HEK293T (cell line): ENCODE data around the gene RSRC1.
A peak's percentile ranks its signal among the peaks of the same experiment; 100 is the strongest.

Source experiments
- CTCF ChIA-PET: fragments of 350-600 bp; formaldehyde crosslinking; extraction: SDS; loops from one replicate; lab custom pipeline; 2021; ENCODE audit warnings: antibody characterized with exemption, inconsistent platforms; lab: Yijun Ruan, JAX
- POLR2A ChIA-PET: fragments of 350-600 bp; formaldehyde crosslinking; extraction: SDS; loops from one replicate; lab custom pipeline; 2020; ENCODE audit warnings: antibody characterized with exemption, inconsistent platforms; lab: Yijun Ruan, JAX
- DNase-seq: peaks from one replicate; pipeline ENCODE4 v3.0.0; 2012; ENCODE audit warnings: mixed read lengths; ENCODE audit errors: extremely low spot score
- ARNT ChIP-seq: fragments of 450-650 bp; IDR thresholded peaks from 2 replicates; pipeline ENCODE4 v1.6.1; 2017; ENCODE audit warnings: mild to moderate bottlenecking
- BHLHE40 ChIP-seq: fragments of 450-650 bp; IDR thresholded peaks from 2 replicates; pipeline ENCODE4 v1.6.1; 2016; ENCODE audit warnings: mild to moderate bottlenecking, moderate library complexity, borderline replicate concordance
- CTBP1 ChIP-seq: fragments of 450-650 bp; IDR thresholded peaks from 2 replicates; pipeline ENCODE4 v1.6.1; 2016; ENCODE audit warnings: borderline replicate concordance
- ELF4 ChIP-seq: fragments of 450-650 bp; IDR thresholded peaks from 2 replicates; pipeline ENCODE4 v1.6.1; 2017; ENCODE audit warnings: antibody characterized with exemption
- FOXA1 ChIP-seq: fragments of 450-650 bp; IDR thresholded peaks from 2 replicates; pipeline ENCODE4 v1.6.1; 2016; ENCODE audit warnings: mild to moderate bottlenecking
- FOXK2 ChIP-seq: fragments of 450-650 bp; IDR thresholded peaks from 2 replicates; pipeline ENCODE4 v1.6.1; 2016; ENCODE audit warnings: mild to moderate bottlenecking
- FOXM1 ChIP-seq: fragments of 450-650 bp; IDR thresholded peaks from 2 replicates; pipeline ENCODE4 v1.6.1; 2017; ENCODE audit warnings: mild to moderate bottlenecking, borderline replicate concordance
- HDGF ChIP-seq: fragments of 450-650 bp; IDR thresholded peaks from 2 replicates; pipeline ENCODE4 v1.6.1; 2017; ENCODE audit warnings: antibody characterized with exemption, borderline replicate concordance
- L3MBTL2 ChIP-seq: fragments of 450-650 bp; conservative IDR thresholded peaks from 2 replicates; pipeline ENCODE4 v1.6.1; 2016; ENCODE audit warnings: mild to moderate bottlenecking
- LEF1 ChIP-seq: fragments of 450-650 bp; IDR thresholded peaks from 2 replicates; pipeline ENCODE4 v1.6.1; 2017; ENCODE audit warnings: mild to moderate bottlenecking, borderline replicate concordance
- NFRKB ChIP-seq: fragments of 450-650 bp; IDR thresholded peaks from 2 replicates; pipeline ENCODE4 v1.6.1; 2016; ENCODE audit warnings: mild to moderate bottlenecking, moderate library complexity
- PKNOX1 ChIP-seq: fragments of 450-650 bp; IDR thresholded peaks from 2 replicates; pipeline ENCODE4 v1.6.1; 2016
- SP1 ChIP-seq: fragments of 450-650 bp; IDR thresholded peaks from 2 replicates; pipeline ENCODE4 v1.6.1; 2017
- SUZ12 ChIP-seq: fragments of 450-650 bp; IDR thresholded peaks from 2 replicates; pipeline ENCODE4 v1.6.1; 2016; ENCODE audit warnings: mild to moderate bottlenecking
- TARDBP ChIP-seq: fragments of 450-650 bp; IDR thresholded peaks from 2 replicates; pipeline ENCODE4 v1.6.1; 2016
- ZNF384 ChIP-seq: fragments of 450-650 bp; IDR thresholded peaks from 2 replicates; pipeline ENCODE4 v1.6.1; 2016

Gene RSRC1

GRCh38 chr3:158103887-158104327 is 6.0 kb upstream of the RSRC1 start:
- CTCF ChIA-PET: no interaction called here
- POLR2A ChIA-PET: no interaction called here
- TF ChIP-seq TARDBP: no peak
- DNase-seq: no peak

DNA sequence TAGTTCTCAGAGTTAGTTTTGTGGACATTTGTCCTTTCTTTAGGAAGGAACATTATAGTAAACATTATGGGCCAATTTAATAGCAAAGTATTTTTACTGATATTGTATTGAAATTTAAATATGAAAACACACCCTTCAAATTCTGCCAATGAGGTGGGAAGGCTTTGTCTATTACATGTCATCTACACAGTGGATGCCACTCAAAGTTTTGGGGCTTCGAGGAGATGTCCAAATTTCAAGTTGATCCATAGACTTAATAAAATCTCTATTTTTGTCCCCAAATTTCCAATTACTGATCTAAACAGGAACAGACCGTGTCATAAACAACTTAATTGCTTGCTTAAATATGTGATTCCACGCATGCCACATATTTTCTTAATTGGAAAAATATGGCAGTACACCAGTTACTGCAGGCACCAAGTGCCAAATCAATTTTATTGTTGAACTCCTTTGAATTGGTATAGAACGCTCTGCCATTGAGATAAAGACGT is 5.4 kb upstream of the RSRC1 start:
- CTCF ChIA-PET: no interaction called here

DNA sequence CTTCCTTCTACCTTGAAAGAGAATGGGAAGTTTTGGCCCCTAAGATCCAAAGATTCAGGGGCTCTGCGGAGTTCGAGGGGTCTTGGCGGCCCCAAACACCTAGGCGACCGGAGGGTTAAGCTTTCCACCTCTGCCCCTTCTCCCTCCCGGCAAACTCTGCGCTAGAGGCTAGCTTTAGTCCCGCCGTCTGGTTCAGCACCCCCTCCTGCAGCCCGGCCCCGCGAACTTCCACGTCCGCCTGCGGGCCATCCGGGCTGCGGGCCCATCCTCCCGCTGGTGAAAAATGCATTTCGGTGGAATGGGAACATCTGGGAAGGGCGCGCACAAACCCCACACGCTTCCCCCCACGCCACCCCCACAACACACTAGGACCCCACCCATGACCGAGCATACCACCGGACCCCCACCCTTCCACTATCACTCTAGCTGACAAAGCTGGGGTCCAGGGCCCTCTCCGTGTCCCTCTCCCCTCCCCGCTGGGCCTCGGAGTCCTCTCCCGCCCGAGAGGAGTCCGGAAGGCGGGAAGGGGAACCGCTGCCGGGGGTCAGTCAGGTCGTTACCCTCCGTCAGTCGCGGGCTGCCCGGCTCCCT is 4.7 kb upstream of the RSRC1 start:
- no peak for TF ChIP-seq ARNT
- TF ChIP-seq L3MBTL2: peak; percentile 13; the same call in 1 of the 2 replicates
- no peak for TF ChIP-seq TARDBP
- TF ChIP-seq ZNF384: no peak
- no peak for TF ChIP-seq CTBP1
- DNase-seq: peak; percentile 33
- ChIA-PET CTCF (no interaction called here), POLR2A (interaction anchor here (1.1 kb wide), 1 partner anchor 192 kb away, joined by 3 read pairs; no protein-coding TSS in a partner anchor)

More for the DNA sequence above, 5.4 kb upstream of the RSRC1 start:
- DNase-seq: no peak
- no peak for TF ChIP-seq HDGF
- TF ChIP-seq ELF4: no peak
- TF ChIP-seq TARDBP: no peak
- TF ChIP-seq L3MBTL2: no peak
- TF ChIP-seq BHLHE40: no peak
- no peak for TF ChIP-seq SP1
- no peak for TF ChIP-seq NFRKB
- no peak for TF ChIP-seq FOXK2
- TF ChIP-seq FOXM1: no peak
- TF ChIP-seq FOXA1: no peak
- POLR2A ChIA-PET: interaction anchor here (1.1 kb wide), 1 partner anchor 192 kb away, joined by 3 read pairs; no protein-coding TSS in a partner anchor

DNA sequence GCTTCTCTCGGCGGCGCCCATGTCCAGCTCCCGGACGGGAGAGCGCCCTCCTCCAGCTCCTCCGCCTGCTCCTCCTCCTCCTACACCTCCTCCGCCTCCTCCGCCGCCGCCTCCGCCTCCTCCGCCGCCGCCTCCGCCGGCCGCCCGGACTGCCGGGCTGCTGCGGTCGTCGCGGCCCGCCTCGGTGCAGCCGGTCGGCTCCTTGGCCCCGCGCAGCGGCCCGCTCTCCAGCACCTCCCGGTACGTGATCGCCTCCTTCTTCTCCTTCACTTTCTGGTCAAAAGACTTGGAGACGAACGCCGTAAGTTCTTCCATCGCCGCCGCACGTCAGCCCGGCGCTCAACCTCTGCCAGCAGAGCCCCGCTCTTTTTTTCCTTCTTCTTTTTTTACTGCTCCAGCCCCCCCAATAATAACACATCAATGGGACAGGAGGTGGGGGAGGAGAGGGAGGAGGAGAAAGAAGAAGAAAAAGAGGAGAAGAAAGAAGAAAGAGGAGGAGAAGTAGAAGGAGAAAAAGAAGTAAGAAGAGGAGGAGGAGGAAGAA is 4.1 kb upstream of the RSRC1 start:
- ChIA-PET CTCF (no interaction called here), POLR2A (interaction anchor here (1.1 kb wide), 1 partner anchor 193 kb away, joined by 3 read pairs; no protein-coding TSS in a partner anchor)
- DNase-seq: peak; percentile 34
- no peak for TF ChIP-seq ARNT
- peak; percentile 43 for TF ChIP-seq L3MBTL2

GRCh38 chr3:158106766-158107471 is 3.0 kb upstream of the RSRC1 start:
- TF ChIP-seq L3MBTL2 (no peak), SP1 (no peak), ARNT (no peak), BHLHE40 (no peak), FOXA1 (no peak), HDGF (no peak), FOXK2 (no peak), ELF4 (no peak), TARDBP (no peak), ZNF384 (no peak)
- DNase-seq: peak; percentile 52
- ChIA-PET CTCF (no interaction called here), POLR2A (interaction anchor here (0.7 kb wide), 1 partner anchor 621 kb away, joined by 3 read pairs; no protein-coding TSS in a partner anchor)

GRCh38 chr3:158107605-158108444 is 2.1 kb upstream of the RSRC1 start:
- POLR2A ChIA-PET: interaction anchor here (0.7 kb wide), 1 partner anchor 381 kb away, joined by 3 read pairs; no protein-coding TSS in a partner anchor
- no peak for DNase-seq
- TF ChIP-seq TARDBP: no peak
- CTCF ChIA-PET: no interaction called here

DNA sequence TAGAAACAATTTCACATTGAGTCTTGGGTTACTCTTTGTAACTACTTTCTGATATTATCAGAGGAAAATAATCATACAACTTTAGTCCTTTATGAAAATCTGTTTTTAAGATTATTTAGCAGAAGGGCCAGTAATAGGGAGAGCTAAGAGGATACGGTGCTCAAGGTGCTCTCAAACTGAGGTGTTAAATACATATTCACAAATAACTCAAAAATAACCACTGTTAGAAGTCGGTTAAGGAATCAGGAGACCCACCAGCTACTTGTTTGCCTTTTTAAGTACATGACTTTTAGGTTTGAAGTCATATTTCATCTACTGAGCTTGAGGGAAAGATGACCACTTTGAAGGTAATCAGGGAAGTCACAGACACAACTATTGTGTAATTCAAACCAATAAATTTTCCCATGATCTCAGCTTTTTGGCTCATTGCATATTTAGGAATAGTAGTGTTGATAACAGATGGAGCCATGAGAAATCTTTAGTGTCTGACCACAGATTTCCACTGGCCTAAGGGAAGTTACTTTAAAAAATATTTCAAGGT is 1.4 kb upstream of the RSRC1 start:
- TF ChIP-seq FOXK2 (no peak), FOXA1 (no peak), L3MBTL2 (no peak), ZNF384 (no peak), CTBP1 (no peak), NFRKB (no peak), SUZ12 (no peak), PKNOX1 (no peak), HDGF (no peak), SP1 (no peak), LEF1 (no peak), ARNT (no peak), BHLHE40 (no peak), FOXM1 (no peak), TARDBP (no peak), ELF4 (no peak)
- no peak for DNase-seq
- CTCF ChIA-PET: no interaction called here

More for the DNA sequence above, 1.4 kb upstream of the RSRC1 start:
- POLR2A ChIA-PET: no interaction called here
